ENCODE data around the gene CEP70.
"Not testable (repeated sequence)": the region's sequence is repeated elsewhere in the genome, so short reads cannot be mapped to it uniquely, and the experiment has no call there.

CEP70 gene

GRCh38 chr3:138509586-138509985, 84.5 kb downstream of the CEP70 start:
- no peak for DNase-seq

GRCh38 chr3:138507524-138507923, 86.5 kb downstream of the CEP70 start:
- no peak for DNase-seq

- no peak for DNase-seq
Observed at GRCh38 chr3:138498991-138499390, 95.1 kb downstream of the CEP70 start.

GRCh38 chr3:138497851-138498250, 96.2 kb downstream of the CEP70 start:
- no peak for DNase-seq

- no peak for DNase-seq
Observed at GRCh38 chr3:138497021-138497420, 97.0 kb downstream of the CEP70 start.

GRCh38 chr3:138496436-138496835, 97.6 kb downstream of the CEP70 start:
- no peak for DNase-seq

- DNase-seq = not testable (repeated sequence)
Observed at GRCh38 chr3:138495638-138496037, 98.4 kb downstream of the CEP70 start.

- DNase-seq = no peak
Observed at GRCh38 chr3:138494607-138494929, 99.5 kb downstream of the CEP70 start.

GRCh38 chr3:138493804-138494606, 100.1 kb downstream of the CEP70 start:
- DNase-seq = no peak

GRCh38 chr3:138492980-138493675, 100.9 kb downstream of the CEP70 start:
- DNase-seq = no peak

GRCh38 chr3:138491971-138492370, 102.1 kb downstream of the CEP70 start:
- no peak for DNase-seq

GRCh38 chr3:138486580-138486979, 107.5 kb downstream of the CEP70 start:
- not testable (repeated sequence) for DNase-seq

GRCh38 chr3:138484672-138485071, 109.4 kb downstream of the CEP70 start:
- DNase-seq = not testable (repeated sequence)

GRCh38 chr3:138479438-138479863, 114.6 kb downstream of the CEP70 start:
- no peak for DNase-seq

GRCh38 chr3:138477801-138478200, 116.3 kb downstream of the CEP70 start:
- no peak for DNase-seq

- no peak for DNase-seq
Observed at GRCh38 chr3:138477120-138477519, 116.9 kb downstream of the CEP70 start.

GRCh38 chr3:138476526-138476925, 117.5 kb downstream of the CEP70 start:
- no peak for DNase-seq

- DNase-seq = no peak
Observed at GRCh38 chr3:138474163-138474562, 119.9 kb downstream of the CEP70 start.

GRCh38 chr3:138473391-138473790, 120.7 kb downstream of the CEP70 start:
- no peak for DNase-seq

- no peak for DNase-seq
Observed at GRCh38 chr3:138472141-138472825, 121.8 kb downstream of the CEP70 start.

- no peak for DNase-seq
Observed at GRCh38 chr3:138471481-138471880, 122.6 kb downstream of the CEP70 start.

GRCh38 chr3:138470687-138471086, 123.4 kb downstream of the CEP70 start:
- no peak for DNase-seq

- no peak for DNase-seq
Observed at GRCh38 chr3:138469874-138470273, 124.2 kb downstream of the CEP70 start.

GRCh38 chr3:138468886-138469285, 125.2 kb downstream of the CEP70 start:
- no peak for DNase-seq

All from GOT3 (cell line).